ENCODE measurements around the gene SOX12. TPM values are rescaled to one million over a fixed set of nuclear protein-coding genes. Genes with fewer than 3 reads are reported as not detected.
"Not testable (repeated sequence)": the region's sequence is repeated elsewhere in the genome, so short reads cannot be mapped to it uniquely, and the experiment has no call there.

The SOX12 gene
- total and polyA plus RNA-seq, 2 donors (not counting 1 experiment from before 2014, with no cell fraction given) = 5.3 to 13.6 TPM

DNA sequence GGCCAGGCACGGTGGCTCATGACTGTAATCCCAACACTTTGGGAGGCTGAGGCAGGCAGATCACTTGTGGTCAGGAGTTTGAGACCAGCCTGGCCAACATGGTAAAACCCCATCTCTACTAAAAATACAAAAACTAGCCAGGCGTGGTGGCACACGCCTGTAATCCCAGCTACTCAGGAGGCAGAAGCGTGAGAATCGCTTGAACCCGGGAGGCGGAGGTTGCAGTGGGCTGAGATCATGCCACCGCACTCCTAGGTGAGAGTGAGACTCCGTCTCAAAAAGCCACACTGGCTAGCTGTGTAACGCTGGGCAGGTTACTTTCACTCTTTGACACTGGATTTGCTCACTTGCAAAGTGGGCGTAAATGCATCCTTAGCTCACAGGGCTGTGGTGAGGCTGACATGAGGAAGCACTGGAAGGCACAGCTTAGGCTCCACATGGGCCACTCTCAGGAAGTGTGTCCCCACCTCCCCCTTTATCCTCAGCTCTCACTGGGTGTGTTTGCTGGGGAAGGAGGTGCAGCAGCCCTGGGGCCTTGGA is 47.3 kb downstream of the SOX12 start:
- H3K27ac Mint-ChIP-seq; H3K27ac ChIP-seq (ENCODE audit: low read length in 2 of 2); ATAC-seq (ENCODE audit: low read depth); H3K9me3 Mint-ChIP-seq (ENCODE audit: insufficient read depth); H3K9me3 ChIP-seq (ENCODE audit: control extremely low read depth in 1 of 3, control insufficient read depth in 2 of 3, insufficient read depth in 1 of 3, low read length in 2 of 3); H3K4me1 ChIP-seq (ENCODE audit: control insufficient read depth in 2 of 2, insufficient read depth in 2 of 2, low read length in 2 of 2); H3K9ac ChIP-seq (ENCODE audit: low read length); DNase-seq; H3K79me2 ChIP-seq (ENCODE audit: control insufficient read depth, insufficient read depth, low read length); H3K27me3 ChIP-seq (replicated peaks in 1 of 4; ENCODE audit: control extremely low read depth in 1 of 4, control insufficient read depth in 3 of 4, insufficient read depth in 4 of 4, low read length in 3 of 4); H3K4me1 Mint-ChIP-seq; H4K20me1 ChIP-seq (ENCODE audit: control insufficient read depth, insufficient read depth, low read length, poor library complexity, severe bottlenecking); H3K4me2 ChIP-seq (replicated peaks; ENCODE audit: low read depth, low read length, poor library complexity, severe bottlenecking); H3K4me3 ChIP-seq (ENCODE audit: control extremely low read depth in 1 of 5, extremely low read depth in 1 of 5, insufficient read depth in 1 of 5, low read depth in 2 of 5, low read length in 4 of 5); H3K4me3 Mint-ChIP-seq; H3K36me3 ChIP-seq (replicated peaks in 1 of 2; ENCODE audit: control extremely low read depth in 1 of 2, control insufficient read depth in 1 of 2, extremely low read depth in 1 of 2, insufficient read depth in 2 of 2, low read length in 1 of 2); intact Hi-C loops (cut with micrococcal nuclease); POLR2A ChIA-PET; H2AFZ ChIP-seq (ENCODE audit: insufficient read depth, low read depth, low read length, poor library complexity, severe bottlenecking): not testable (repeated sequence)
- CTCF ChIA-PET = interaction anchor here (0.6 kb wide), 1 partner anchor 59 kb away, joined by 3 read pairs; no protein-coding TSS in a partner anchor
- 89% methylated on average over 8 of the region's 11 CpGs for WGBS (ENCODE audit: insufficient coverage)
- H3K27me3 Mint-ChIP-seq = peaks cover 11% of the 10 kb centered on the region

DNA sequence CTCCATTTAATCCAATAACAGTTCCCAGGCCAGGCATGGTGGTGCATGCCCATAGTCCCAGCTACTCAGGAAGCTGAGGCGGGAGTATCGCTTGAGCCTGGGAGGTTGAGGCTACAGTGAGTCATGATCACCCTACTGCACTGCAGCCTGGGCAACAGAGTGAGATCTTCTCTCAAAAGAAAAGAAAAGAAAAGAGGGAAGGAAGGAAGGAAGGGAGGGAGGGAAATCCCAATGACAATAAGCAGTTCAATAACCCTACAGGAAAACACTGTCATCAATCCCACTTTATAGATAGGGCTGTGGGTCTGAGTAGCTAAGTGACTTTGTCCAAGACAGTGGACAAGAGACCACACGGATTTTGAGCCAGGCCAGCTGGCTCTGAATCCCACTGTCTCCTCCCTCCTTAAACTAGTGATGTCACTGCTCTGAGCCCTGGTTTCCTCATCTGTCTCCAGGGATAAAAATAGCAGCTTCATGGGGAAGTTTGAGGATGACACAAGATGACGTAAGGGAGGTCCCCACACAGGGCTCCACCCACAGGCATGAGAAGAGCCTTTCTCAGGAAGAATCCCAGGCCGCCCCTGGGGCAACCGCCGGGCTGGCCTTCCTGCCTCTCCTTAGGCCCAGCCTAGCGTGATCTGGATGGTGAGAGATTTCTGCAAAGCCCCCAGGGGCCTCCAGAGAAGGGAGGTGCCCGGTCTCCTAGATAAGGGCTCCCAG is 48.0 kb downstream of the SOX12 start:
- ChIA-PET POLR2A (no interaction called here), CTCF (interaction anchor here (1.0 kb wide), 1 partner anchor 20 kb away, joined by 5 read pairs; no protein-coding TSS in a partner anchor)
- Histone ChIP-seq H3K79me2 (ENCODE audit: control insufficient read depth, insufficient read depth, low read length) (no peaks in the 10 kb centered on the region), H3K4me1 (ENCODE audit: control insufficient read depth in 2 of 2, insufficient read depth in 2 of 2, low read length in 2 of 2) (no peaks in the 10 kb centered on the region), H3K4me2 (replicated peaks; ENCODE audit: low read depth, low read length, poor library complexity, severe bottlenecking) (no peak overlapping the region), H4K20me1 (ENCODE audit: control insufficient read depth, insufficient read depth, low read length, poor library complexity, severe bottlenecking) (no peaks in the 10 kb centered on the region), H3K4me3 (ENCODE audit: control extremely low read depth in 1 of 5, extremely low read depth in 1 of 5, insufficient read depth in 1 of 5, low read depth in 2 of 5, low read length in 4 of 5) (no peak overlapping the region), H3K36me3 (replicated peaks in 1 of 2; ENCODE audit: control extremely low read depth in 1 of 2, control insufficient read depth in 1 of 2, extremely low read depth in 1 of 2, insufficient read depth in 2 of 2, low read length in 1 of 2) (no peaks in the 10 kb centered on the region), H3K9me3 (ENCODE audit: control extremely low read depth in 1 of 3, control insufficient read depth in 2 of 3, insufficient read depth in 1 of 3, low read length in 2 of 3) (no peaks in the 10 kb centered on the region), H3K27me3 (replicated peaks in 1 of 4; ENCODE audit: control extremely low read depth in 1 of 4, control insufficient read depth in 3 of 4, insufficient read depth in 4 of 4, low read length in 3 of 4) (no peaks in the 10 kb centered on the region), H3K9ac (ENCODE audit: low read length) (no peak overlapping the region), H2AFZ (ENCODE audit: insufficient read depth, low read depth, low read length, poor library complexity, severe bottlenecking) (no peak overlapping the region), H3K27ac (ENCODE audit: low read length in 2 of 2) (no peak overlapping the region)
- H3K9me3 Mint-ChIP-seq (ENCODE audit: insufficient read depth) = no peaks in the 10 kb centered on the region
- WGBS (ENCODE audit: insufficient coverage) = 83% methylated on average over 7 of the region's 9 CpGs
- DNase-seq (no peak), ATAC-seq (ENCODE audit: low read depth) (no peak)
- H3K4me1 Mint-ChIP-seq = no peaks in the 10 kb centered on the region
- H3K4me3 Mint-ChIP-seq = no peak overlapping the region
- no peak for TF ChIP-seq EZH2 (IDR thresholded peaks at IDR 0.05; ENCODE audit: borderline replicate concordance, insufficient read depth, low read depth, low read length, poor library complexity, severe bottlenecking)
- TF ChIP-seq, protein P1, sequence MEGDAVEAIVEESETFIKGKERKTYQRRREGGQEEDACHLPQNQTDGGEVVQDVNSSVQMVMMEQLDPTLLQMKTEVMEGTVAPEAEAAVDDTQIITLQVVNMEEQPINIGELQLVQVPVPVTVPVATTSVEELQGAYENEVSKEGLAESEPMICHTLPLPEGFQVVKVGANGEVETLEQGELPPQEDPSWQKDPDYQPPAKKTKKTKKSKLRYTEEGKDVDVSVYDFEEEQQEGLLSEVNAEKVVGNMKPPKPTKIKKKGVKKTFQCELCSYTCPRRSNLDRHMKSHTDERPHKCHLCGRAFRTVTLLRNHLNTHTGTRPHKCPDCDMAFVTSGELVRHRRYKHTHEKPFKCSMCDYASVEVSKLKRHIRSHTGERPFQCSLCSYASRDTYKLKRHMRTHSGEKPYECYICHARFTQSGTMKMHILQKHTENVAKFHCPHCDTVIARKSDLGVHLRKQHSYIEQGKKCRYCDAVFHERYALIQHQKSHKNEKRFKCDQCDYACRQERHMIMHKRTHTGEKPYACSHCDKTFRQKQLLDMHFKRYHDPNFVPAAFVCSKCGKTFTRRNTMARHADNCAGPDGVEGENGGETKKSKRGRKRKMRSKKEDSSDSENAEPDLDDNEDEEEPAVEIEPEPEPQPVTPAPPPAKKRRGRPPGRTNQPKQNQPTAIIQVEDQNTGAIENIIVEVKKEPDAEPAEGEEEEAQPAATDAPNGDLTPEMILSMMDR (IDR thresholded peaks at IDR 0.05) = no peak
- no peak overlapping the region for H3K27ac Mint-ChIP-seq
- intact Hi-C loops (cut with micrococcal nuclease) = no loop called here
- peaks cover 11% of the 10 kb centered on the region for H3K27me3 Mint-ChIP-seq

Data from B cell (primary cell).